ENCODE measurements around the gene STAT1.
"Not testable (repeated sequence)": the region's sequence is repeated elsewhere in the genome, so short reads cannot be mapped to it uniquely, and the experiment has no call there.

Gene STAT1

DNA sequence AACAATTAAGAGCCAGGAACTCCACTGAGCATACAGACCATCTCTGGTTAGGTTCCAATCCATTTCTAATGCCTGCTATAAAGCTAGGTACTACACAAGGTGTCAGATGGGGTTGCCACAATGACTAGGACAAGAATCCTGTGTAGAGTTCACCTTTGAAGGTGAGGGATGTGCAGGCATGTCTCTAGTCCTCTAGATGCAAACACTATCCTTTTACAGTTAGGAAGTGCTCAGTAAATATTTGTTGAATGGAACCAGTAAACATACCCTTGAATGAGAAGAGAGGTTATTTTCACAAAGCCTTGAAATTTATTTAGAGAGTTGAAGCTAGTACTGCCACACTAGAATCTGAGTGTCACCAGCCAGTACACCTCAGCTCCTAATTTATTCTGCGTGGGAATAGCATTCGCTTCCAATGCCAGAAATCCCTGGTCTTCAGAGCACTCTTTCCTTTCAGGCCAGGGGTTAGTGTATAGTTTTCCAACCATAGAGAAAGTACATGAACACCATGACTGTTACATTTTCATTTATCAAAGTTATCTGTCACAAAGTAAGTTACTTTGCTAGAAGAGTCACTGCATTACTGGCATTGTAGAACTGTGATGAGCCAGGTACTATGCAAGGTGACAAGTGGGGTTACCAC, 48.3 kb downstream of the STAT1 start:
- no peak for TF ChIP-seq CTCF (IDR thresholded peaks at IDR 0.05; ENCODE audit: low read depth, low read length)
- no peak for DNase-seq
- H3K4me3 ChIP-seq (ENCODE audit: low read depth, low read length): no peak overlapping the region
- H3K36me3 ChIP-seq: peaks cover 31% of the 10 kb centered on the region
- no peaks in the 10 kb centered on the region for H3K9me3 ChIP-seq (ENCODE audit: severe bottlenecking)
- H3K27ac ChIP-seq: no peak overlapping the region
- no peaks in the 10 kb centered on the region for H3K27me3 ChIP-seq (ENCODE audit: insufficient read depth, low read depth, severe bottlenecking)

DNA sequence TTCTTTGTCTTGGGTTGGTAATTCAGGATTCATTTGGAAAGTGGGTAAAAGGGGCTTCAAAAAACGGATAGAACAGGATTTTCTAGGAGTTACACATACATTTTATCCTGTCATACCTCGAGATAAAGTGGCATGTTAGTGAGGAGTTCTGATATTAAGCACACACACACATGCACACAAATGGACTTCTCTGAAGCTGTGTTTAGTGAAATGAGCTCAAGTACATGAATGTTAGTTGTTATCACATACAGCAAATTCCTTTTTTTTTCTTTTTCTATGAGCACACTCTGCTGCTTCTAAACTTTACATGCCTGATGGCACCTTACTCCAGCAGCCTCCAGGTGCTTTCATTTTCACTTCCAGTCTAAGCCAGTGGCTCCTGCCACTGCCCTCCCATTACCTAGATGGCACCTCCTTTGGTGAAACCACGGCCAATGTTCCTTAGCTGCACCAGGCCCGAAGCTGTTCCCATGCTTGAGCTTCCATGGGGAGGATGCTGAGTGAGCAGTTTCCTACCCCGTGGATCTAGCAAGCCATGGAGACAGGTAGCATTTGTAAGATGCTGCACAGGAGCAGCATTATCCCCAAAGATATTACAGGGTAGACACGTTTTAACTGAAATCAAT, 49.7 kb downstream of the STAT1 start:
- no peak overlapping the region for H3K27ac ChIP-seq
- no peak for TF ChIP-seq CTCF (IDR thresholded peaks at IDR 0.05; ENCODE audit: low read depth, low read length)
- no peaks in the 10 kb centered on the region for H3K9me3 ChIP-seq (ENCODE audit: severe bottlenecking)
- H3K4me3 ChIP-seq (ENCODE audit: low read depth, low read length): no peak overlapping the region
- peaks cover 18% of the 10 kb centered on the region for H3K36me3 ChIP-seq
- no peaks in the 10 kb centered on the region for H3K27me3 ChIP-seq (ENCODE audit: insufficient read depth, low read depth, severe bottlenecking)
- DNase-seq: no peak

GRCh38 chr2:190963088-190963487, 50.9 kb downstream of the STAT1 start:
- H3K9me3 ChIP-seq (ENCODE audit: severe bottlenecking): no peaks in the 10 kb centered on the region
- peaks cover 9% of the 10 kb centered on the region for H3K36me3 ChIP-seq
- H3K27me3 ChIP-seq (ENCODE audit: insufficient read depth, low read depth, severe bottlenecking): no peaks in the 10 kb centered on the region
- no peak overlapping the region for H3K27ac ChIP-seq
- no peak for DNase-seq
- no peak for TF ChIP-seq CTCF (IDR thresholded peaks at IDR 0.05; ENCODE audit: low read depth, low read length)
- H3K4me3 ChIP-seq (ENCODE audit: low read depth, low read length): no peak overlapping the region

DNA sequence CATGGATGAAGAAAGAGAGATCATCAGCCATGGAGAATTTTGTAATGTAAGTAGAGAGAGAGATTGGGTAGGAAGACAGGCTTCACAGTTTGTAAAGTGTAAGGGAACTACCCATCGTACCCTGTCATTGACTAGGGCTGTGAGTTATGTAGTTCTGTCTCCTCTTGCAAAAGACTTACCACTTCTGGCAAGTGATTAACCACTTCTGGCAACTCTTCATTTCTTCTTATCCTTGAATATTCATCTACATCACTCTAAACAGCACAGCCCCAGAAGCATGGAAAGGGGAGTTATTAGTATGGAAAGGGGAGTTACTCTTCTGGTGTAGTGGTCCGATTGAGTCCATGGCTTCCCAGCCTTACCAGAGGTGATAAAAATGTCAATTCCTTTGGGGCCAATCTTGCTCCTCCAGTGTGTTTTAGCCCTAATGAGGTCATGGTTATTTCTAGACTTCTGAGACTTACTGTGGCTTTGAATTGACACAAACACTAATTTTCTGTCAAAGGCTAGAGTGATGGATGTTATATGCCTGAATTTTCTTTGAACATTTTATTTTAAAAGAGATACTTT, 52.0 kb downstream of the STAT1 start:
- Histone ChIP-seq H3K36me3 (peaks cover 3% of the 10 kb centered on the region), H3K27me3 (ENCODE audit: insufficient read depth, low read depth, severe bottlenecking) (no peaks in the 10 kb centered on the region), H3K27ac (no peak overlapping the region), H3K9me3 (ENCODE audit: severe bottlenecking) (no peaks in the 10 kb centered on the region), H3K4me3 (ENCODE audit: low read depth, low read length) (no peak overlapping the region)
- TF ChIP-seq CTCF (IDR thresholded peaks at IDR 0.05; ENCODE audit: low read depth, low read length): no peak
- no peak for DNase-seq

GRCh38 chr2:190961117-190961516, 52.9 kb downstream of the STAT1 start:
- H3K27me3 ChIP-seq (ENCODE audit: insufficient read depth, low read depth, severe bottlenecking); H3K4me3 ChIP-seq (ENCODE audit: low read depth, low read length); DNase-seq; H3K36me3 ChIP-seq; H3K27ac ChIP-seq; H3K9me3 ChIP-seq (ENCODE audit: severe bottlenecking): not testable (repeated sequence)

DNA sequence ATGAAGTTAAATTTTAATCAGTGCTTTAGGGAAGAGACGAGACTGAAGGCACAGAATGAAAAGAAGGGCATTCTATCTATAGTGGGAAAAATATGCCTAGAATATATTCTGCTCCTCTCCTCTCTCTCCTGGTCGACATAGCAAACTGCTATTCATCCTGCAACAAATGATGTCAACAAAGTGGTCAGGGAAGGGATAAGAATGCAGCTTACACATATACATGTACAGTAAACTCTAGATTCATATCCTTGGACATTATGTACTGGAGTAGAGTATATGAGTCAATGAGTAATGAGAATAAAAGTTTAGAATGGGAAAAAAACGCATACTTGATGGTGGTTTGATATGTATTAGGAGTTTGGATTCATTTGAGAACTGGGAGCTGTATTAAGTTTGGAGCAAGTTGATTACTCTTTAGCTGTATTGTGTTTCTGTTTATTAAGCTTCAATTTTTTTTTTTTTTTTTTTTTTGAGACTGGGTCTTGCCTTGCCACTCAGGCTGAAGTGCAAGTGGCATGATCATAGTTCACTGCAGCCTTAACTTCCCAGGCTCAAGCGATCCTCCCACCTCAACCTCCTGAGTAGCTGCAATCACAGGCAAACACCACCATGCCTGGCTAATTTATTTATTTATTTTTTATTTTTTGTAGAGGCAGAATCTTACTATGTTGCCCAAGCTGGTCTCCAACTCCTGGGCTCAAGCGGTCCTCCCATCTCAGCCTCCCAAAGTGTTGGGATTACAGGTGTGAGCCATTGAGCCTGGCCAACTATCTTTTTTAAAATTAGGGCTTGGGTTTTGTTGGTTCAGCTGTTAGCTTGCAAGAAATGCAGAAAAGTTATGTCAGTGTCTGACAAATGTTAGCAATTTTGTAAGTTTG, 53.8 kb downstream of the STAT1 start:
- DNase-seq: no peak
- no peak overlapping the region for H3K27ac ChIP-seq
- no peak overlapping the region for H3K4me3 ChIP-seq (ENCODE audit: low read depth, low read length)
- peaks cover 4% of the 10 kb centered on the region for H3K9me3 ChIP-seq (ENCODE audit: severe bottlenecking)
- H3K27me3 ChIP-seq (ENCODE audit: insufficient read depth, low read depth, severe bottlenecking): no peaks in the 10 kb centered on the region
- H3K36me3 ChIP-seq: no peaks in the 10 kb centered on the region
- no peak for TF ChIP-seq CTCF (IDR thresholded peaks at IDR 0.05; ENCODE audit: low read depth, low read length)

All from WERI-Rb-1 (cell line).